ENCODE measurements around the gene CASZ1.

DNA sequence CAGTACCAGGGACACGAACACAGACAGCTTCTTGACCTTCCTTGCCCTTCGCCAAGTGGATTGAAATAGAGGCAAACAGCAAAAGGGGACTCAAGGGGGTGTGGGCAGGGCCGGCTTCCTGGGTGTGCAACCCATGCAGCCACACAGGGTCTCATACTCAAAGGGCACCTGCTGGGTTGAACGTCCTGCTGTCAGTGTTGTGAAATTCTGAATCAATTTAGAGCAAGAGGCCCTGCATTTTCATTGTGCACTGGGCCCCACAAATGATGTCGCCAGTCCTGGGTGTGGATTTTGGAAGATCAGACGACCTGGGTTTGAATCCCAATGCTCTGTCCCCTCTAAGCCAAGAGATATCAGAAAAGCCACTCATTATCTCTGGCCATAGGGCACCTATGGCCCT lies 51.1 kb downstream of the CASZ1 start:
- TF ChIP-seq, protein P1, sequence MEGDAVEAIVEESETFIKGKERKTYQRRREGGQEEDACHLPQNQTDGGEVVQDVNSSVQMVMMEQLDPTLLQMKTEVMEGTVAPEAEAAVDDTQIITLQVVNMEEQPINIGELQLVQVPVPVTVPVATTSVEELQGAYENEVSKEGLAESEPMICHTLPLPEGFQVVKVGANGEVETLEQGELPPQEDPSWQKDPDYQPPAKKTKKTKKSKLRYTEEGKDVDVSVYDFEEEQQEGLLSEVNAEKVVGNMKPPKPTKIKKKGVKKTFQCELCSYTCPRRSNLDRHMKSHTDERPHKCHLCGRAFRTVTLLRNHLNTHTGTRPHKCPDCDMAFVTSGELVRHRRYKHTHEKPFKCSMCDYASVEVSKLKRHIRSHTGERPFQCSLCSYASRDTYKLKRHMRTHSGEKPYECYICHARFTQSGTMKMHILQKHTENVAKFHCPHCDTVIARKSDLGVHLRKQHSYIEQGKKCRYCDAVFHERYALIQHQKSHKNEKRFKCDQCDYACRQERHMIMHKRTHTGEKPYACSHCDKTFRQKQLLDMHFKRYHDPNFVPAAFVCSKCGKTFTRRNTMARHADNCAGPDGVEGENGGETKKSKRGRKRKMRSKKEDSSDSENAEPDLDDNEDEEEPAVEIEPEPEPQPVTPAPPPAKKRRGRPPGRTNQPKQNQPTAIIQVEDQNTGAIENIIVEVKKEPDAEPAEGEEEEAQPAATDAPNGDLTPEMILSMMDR (IDR thresholded peaks at IDR 0.05): no peak
- no peak for TF ChIP-seq POLR2A (IDR thresholded peaks at IDR 0.05)

Measured in esophagus squamous epithelium (tissue), 4 donors.